ENCODE measurements around the gene NAGK.
"Not testable (repeated sequence)": the region's sequence is repeated elsewhere in the genome, so short reads cannot be mapped to it uniquely, and the experiment has no call there.

The NAGK gene

DNA sequence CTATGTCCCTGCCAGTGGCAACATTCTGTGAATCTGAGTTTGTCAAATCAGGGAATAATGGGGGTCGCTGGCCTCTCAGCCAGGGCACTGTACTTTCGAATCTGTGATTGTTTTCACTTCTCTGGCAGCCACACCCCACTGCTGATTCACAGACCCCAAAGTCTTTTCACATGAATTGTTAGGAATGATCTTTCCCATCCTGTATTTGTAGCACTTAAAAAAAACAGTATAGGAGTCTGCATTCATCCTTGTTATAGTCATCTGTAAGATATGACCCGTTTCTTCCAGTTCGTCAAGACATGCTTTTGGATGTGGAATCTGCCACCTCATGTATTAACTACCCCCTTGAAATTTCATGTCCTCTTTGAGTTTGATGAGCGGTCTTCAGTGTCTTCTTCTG lies 928 bp downstream of the NAGK start:
- no peak for DNase-seq (ENCODE audit: low spot score)

DNA sequence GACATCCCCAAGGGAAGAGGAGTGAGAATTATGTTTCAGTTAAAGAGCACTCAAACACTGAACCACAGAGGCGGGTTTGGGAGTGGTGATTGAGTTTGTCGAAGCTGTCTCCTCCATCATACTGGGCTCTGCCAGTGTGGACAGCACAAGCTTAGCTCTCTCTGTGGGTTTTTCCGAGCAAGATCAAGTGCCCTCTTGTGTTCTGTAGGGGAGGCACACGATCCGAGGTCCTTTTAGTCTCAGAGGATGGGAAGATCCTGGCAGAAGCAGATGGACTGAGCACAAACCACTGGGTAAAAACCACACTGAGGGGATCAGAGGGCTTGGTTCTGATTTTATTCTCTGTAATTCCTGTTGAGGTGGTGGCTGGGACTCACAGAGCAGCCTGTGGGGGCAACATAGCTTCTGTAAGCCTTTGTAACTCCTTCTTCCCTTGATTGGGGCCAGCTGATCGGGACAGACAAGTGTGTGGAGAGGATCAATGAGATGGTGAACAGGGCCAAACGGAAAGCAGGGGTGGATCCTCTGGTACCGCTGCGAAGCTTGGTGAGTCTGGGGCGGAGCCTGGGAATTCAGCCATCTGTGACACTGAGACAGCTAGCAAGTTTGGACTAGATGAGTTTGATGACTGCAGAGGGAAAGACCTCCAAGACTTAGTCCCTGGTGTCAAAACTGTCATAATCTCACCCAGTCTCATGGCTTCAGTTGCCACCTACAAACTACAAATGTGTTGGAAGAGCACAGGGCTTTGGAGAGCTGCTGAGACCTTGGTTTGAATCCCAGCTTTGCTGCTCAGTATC lies 2.0 kb downstream of the NAGK start:
- DNase-seq (ENCODE audit: low spot score), result peak; percentile 57

DNA sequence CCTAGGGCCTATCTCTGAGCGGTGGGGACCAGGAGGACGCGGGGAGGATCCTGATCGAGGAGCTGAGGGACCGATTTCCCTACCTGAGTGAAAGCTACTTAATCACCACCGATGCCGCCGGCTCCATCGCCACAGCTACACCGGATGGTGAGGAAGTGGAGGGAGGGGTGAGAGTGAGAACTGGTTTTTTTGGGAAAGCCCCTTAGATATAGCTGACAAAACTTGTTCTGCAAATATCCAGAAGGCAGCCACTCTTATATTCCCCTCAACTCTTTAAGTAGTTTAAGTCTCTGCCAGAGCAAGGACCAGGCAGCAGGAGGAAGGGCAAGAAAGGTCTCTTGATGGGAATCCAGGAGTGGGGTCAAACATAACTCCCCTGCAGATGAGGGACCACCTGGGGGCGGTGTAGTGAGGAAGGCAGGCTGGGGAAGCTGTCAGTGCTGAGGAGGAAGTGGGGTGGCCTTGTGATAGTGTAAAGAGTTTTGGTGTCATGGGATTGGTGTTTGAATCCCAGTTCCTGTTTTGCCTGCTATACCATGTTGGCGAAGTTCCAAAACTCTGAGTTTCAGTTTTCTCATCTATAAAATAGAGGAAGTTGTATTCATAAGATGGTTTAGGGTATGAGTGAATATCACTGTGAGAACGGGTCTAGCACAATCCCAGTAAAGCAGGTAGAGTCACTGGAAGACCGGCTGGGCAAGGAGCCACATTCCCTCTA lies 3.4 kb downstream of the NAGK start:
- DNase-seq (ENCODE audit: low spot score), result no peak

DNA sequence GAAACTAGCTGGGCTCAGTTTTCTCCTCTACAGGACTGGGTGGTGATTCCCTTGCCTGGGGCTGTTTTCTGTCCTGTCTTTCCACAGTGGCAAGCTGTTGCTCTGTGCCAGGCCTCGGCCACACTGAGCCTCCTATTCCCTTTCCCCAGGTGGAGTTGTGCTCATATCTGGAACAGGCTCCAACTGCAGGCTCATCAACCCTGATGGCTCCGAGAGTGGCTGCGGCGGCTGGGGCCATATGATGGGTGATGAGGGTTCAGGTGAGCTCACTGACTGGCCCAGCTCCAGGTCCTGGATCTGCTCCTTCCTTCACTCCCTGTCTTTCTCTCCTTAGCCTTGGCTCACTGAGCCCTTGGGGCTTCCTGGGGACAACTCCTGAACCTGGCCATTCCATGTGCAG lies 4.0 kb downstream of the NAGK start:
- no peak for DNase-seq (ENCODE audit: low spot score)

DNA sequence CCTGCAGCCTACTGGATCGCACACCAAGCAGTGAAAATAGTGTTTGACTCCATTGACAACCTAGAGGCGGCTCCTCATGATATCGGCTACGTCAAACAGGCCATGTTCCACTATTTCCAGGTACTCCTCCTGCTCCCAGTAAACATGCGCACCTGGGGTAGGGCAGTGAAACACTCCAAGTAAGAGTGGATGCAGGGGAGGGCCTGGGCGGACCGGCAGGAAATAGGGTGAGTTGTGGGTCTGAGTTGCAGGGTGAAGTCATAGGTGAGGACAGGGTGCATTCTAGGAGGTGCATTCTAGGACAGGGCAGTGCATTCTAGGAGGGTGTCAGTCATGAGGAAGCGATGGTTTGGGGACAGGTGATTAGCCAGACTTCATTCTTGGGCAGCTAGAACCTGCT lies 5.0 kb downstream of the NAGK start:
- DNase-seq (ENCODE audit: low spot score), result no peak

DNA sequence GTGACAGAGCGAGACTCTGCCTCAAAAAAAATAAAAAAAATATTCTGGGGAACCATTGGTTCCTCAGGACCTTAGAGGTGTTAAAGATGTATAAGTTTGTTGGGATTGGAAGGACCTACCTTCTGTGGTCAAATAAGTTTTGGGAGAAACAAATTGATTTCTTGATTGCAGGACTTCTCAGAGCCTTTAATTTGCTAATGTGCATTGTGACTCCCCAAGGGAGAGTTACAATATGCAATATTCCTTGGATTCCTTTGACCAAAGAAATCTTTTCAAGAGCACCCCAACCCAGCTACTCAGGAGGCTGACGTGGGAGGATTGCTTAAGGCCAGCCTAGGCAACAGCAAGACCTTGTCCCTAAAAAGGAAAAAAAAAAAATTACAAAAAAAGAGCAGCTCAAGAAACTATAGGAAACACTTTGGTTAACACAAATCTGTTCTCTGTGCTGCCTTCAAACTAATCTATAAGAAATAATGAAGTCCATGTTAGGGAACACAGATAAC lies 6.5 kb downstream of the NAGK start:
- DNase-seq (ENCODE audit: low spot score), result no peak

DNA sequence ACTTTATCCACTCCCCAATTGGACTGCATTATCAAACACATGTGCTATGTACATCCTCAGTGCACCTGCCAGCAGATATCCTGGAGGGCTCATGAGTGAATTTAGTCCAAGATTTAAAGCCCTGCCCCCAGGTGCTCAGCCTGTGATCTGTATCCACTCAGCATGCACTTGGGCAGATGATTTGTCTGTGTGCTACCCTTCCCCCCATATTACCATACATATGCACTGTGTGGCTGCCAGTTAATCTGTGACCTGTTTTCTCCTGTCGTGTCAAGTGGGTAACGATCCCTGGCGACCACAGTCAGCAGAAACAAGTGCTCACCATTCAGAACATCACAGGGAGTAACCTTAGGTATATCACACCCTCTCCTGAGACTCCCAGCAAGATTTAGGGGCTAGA lies 10.2 kb downstream of the NAGK start:
- no peak for DNase-seq (ENCODE audit: low spot score)

DNA sequence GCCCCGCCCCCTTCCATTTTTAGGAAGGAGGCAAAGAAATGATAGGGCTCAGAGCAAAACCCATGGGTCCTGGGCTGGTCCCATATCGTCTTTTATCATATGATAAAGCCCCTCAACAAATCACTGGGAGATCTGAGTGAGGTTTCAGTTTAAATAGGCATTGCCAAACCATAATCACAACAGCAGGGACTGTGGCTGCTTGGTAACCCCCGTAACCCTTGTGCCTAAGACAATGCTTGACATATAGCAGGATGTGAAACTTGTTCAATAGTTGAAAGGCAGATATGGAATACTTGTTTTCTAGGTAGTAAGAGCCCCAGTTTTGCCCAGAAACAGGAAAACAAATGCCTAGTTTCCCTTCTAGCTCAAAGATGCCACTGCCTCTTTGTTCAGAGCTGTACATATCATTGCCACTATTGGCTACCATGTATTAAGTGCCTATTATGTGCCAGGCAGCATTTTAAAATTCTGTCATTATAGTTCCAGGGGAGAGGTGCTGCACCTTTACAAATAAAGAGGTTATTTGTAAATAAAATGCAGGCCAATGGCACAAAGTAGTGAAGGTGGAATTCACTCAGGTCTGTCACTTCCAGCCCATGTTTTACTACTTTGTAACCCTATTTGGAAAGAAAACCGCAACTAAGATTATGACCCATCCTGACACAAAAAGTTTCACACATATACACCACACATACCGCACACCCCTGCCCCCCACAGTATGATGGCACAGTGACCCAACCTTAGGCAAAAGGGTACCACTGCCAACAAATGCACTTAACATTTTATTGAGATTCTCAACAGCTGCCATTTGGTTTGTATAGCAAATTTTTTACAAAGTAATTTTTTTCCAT lies 14.2 kb downstream of the NAGK start:
- no peak for DNase-seq (ENCODE audit: low spot score)

DNA sequence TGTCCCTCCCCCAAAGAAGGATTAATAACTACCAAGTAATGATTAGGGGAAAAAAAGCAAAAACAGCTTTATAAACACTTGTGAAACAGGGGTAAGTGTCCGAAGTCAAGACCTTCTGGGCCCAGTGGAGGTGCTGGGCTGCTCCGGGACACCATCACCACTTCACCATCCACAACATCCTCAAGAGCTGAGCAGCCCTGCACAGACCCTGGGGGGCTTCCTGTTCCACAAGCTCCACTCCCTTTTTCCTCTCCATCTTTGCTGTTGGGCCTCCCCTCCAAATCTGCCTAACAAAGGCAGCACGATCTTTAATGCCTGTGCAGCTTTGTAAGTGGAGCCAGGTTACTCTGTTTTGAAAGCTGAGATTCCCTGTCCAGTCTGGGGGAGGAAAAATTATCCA lies 14.8 kb downstream of the NAGK start:
- DNase-seq (ENCODE audit: low spot score), result not testable (repeated sequence)

DNA sequence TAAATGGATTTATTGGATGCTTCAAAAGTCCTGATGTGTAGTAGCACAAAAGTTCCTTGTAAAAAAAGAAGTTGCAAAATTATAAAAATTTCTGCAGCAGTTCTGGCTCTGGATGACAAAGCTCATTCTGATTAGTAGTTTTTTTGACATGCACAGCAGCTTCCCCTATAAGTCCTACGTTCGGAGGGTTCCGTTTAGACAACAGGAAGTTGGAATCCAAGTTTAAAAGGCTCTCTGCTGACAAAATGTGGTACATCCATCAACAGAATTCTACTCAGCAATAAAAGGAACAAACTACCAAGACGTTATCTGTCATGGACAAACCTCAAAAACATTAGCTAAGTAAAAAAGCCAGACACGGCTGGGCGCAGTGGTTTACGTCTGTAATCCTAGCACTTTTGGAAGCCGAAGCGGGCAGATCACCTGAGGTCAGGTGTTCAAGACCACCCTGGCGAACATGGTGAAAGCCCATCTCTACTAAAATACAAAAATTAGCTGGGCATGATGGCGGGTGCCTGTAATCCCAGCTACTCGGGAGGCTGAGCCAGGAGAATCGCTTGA lies 15.4 kb downstream of the NAGK start:
- not testable (repeated sequence) for DNase-seq (ENCODE audit: low spot score)

DNA sequence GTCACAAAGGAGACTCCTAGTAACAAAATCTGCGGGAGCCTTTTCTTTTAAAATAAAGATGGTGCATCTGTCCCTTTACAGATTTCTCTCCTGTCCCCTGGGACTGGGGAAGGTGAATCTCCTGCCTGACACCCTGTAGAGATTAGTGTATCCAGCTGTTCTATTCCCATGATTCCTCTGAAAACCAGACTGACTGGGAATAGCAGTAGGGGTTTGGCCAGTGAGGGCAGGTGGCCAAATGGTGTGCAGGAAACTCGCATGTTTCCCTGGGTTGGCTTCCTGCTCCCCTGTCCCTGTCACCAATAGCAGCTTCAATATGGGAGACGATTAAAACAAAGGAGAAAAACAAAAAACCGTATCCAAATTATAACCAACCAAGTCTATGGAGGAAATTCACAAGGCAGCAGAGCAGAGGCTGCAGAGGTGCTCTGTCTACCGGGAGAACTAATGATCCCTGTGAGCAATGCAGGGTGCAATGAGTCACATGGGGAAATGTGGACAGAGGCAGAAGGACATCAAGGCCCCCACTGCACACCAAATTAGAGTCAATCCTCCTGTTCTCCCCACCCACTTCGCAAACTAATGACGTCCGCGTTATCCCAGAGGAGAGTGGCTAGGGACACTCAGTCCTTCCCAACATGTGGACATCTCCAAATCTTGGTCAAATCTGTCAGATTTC lies 17.0 kb downstream of the NAGK start:
- not testable (repeated sequence) for DNase-seq (ENCODE audit: low spot score)

DNA sequence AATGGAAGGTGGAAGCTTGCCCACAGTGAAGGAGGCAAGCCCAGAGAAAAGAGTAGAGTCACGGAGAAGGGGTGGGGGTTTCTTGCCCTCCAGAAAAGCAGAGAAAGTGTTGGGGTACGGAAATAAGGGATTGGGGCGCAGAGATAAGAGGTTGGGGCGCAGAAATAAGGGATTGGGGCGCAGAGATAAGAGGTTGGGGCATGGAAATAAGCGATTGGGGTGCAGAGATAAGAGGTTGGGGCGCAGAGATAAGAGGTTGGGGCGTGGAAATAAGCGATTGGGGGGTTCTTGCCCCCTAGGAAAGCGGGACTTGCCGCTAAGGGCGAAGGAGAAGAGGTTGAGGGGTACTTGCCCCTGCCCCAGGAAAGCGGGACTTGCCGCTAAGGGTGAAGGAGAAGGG lies 21.0 kb downstream of the NAGK start:
- DNase-seq (ENCODE audit: low spot score), result not testable (repeated sequence)

DNA sequence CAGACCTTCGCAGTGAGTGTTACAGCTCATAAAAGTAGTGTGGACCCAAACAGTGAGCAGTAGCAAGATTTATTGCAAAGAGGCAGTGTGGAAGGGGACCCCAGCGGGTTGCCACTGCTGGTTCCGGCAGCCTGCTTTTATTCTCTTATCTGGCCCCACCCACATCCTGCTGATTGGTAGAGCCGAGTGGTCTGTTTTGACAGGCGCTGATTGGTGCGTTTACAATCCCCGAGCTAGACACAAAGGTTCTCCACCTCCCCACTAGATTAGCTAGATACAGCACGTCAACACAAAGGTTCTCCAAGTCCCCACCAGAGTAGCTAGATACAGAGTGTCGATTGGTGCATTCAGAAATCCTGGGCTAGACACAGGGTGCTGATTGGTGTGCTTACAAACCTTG lies 23.4 kb downstream of the NAGK start:
- DNase-seq (ENCODE audit: low spot score), result not testable (repeated sequence)

DNA sequence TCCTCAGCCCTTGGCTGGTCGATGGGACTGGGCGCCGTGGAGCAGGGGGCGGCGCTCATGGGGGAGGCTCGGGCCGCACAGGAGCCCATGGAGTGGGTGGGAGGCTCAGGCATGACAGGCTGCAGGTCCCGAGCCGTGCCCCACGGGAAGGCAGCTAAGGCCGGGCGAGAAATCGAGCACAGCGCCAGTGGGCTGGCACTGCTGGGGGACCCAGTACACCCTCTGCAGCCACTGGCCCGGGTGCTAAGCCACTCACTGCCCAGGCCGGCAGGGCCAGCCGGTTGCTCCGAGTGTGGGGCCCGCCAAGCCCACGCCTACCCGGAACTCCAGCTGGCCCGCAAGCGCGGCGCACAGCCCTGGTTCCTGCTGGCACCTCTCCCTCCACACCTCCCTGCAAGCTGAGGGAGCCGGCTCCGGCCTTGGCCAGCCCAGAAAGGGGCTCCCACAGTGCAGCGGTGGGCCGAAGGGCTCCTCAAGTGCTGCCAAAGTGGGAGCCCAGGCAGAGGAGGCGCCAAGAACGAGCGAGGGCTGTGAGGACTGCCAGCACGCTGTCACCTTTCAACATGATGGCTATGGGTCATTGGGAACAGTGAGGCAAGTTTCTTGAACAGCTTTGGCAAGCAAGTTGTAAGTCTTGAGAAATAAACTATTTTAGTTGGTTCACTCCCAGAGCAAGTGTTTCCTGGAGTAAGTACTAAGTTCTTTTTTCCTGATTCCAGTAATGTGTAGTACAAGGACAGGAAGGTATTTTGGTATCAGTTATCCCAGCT lies 24.2 kb downstream of the NAGK start:
- not testable (repeated sequence) for DNase-seq (ENCODE audit: low spot score)

DNA sequence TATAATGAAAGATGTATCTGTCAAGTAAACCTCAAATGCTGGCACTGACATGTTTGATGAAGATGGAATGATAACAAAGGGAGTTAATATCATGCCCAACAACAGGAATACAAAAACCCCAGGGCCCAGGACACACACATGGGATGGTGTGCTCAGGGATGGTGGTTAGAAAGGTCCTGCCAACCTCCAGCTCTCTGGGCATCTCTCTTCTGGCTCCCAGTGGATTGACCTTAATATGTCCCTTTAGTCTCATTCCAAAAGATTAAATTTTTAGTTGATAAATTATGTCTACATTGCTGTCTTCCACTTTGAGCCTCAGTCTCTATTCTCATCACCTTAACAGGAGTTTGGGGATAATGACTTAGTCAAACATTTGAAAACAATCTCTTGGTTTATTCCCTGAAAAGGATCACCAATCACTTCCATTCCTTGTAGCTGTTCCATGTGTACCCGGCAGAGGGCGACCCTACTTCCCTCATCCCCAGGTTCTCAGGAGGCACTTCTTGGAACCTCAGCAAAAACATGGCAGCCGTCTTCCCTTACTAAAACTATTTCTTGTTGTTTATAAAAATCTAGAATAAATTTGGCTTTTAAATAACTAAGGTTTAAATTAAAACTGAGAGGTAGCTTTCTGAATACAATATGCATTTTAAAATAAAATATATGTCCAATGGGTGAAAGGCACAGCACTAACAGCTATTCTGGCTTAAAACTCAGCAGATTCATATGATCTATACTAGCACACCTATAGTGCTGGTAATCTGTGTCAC lies 31.9 kb downstream of the NAGK start:
- peak; percentile 74 for DNase-seq (ENCODE audit: low spot score)

DNA sequence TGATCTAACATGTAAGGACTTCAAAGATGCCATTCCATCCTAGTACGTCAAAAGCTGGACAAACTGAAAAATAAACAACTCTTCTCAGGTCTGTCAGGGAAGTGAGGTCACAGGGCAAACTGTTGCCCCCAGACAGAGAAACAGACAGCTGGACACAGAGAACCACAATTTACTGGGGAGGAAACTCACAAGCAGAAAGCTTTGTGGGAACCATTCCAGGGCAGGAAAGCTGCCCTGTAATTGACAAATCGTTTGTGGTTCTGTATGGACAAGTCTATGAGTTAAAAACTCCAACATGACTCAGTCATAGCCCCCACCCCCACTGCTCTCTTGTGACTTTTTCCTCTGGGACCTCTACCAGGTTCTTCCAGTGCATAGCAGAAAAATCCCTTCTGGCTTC lies 33.2 kb downstream of the NAGK start:
- DNase-seq (ENCODE audit: low spot score), result no peak

DNA sequence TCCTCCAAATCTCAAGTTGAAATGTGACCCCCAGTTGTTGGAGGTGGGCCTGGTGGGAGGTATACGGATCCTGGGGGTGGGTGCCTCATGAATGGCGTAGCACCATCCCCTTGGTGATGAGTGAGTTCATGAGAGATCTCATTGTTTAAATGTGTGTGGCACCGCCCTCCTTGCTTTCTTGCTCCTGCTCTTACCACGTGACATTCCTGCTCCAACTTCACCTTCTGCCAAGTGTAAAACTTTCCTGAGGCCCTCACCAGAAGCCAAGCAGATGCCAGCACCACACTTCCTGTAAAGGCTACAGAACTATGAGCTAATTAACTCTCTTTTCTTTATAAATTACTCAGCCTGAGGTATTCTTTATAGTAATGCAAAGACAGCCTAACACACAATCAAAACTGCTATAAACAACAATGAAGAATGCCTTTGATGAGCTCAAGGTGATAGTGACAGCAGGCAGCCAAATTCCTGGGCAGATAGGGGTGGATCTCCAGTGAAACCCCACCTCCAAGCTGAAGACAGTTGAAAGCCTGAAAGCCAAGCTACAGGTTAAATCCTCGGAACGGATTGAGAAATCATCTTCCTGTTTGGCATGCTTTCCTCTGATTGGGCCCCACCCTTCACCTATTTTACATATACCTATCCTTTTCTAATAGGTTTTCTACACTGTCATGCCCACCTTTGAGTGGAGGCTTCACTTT lies 34.7 kb downstream of the NAGK start:
- no peak for DNase-seq (ENCODE audit: low spot score)

DNA sequence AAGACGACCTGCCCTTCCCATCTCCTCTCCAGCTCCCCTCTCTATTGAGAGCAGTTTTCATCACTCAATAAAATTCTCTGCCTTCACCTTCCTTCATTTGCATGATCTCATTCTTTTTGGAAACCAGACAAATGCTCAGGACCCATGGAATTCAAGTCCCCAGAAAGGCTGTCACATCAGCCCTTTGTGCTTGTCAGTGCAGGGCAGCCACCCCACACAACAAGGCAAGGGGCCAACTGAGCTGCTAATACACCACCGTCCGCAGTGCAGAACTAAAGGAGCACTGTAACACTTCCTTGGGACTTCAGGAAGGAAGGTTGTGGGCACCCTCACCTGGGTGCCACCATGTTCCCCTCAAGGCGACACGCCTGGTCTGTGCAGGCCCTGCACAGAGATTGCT lies 35.4 kb downstream of the NAGK start:
- no peak for DNase-seq (ENCODE audit: low spot score)

DNA sequence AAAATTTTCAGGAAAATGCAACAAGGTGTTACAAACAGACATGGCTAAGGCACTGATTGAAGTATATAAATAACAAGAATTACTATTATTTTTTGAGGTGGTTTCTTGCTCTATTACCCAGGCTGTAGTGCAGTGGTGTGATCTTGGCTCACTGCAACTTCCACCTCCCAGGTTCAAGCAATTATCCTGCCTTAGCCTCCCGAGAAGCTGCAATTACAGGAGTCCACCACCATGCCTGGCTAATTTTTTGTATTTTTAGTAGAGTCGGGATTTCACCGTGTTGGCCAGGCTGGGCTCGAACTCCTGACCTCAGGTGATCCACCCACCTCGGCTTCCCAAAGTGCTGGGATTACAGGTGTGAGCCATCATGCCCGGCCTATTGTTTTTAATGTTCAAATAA lies 38.0 kb downstream of the NAGK start:
- DNase-seq (ENCODE audit: low spot score), result not testable (repeated sequence)

Data from COLO829 (cell line).